Upper lobe of left lung (tissue), 6 donors: ENCODE measurements around the gene MBNL2. TPM values are rescaled to one million over a fixed set of nuclear protein-coding genes. Genes with fewer than 3 reads are reported as not detected.

Source experiments
- ATAC-seq, 2 donors: fragments of 200-7000 bp; cut with Tn5 transposase; one replicate each; pipeline ENCODE4 v1.9.1; 2022; ENCODE audit warnings: mild to moderate bottlenecking in 2 of 2, moderate library complexity in 2 of 2; ENCODE audit not compliant: low FRiP score in 2 of 2
- DNase-seq, 2 donors: peaks; one replicate each; pipeline ENCODE4 v3.0.0-alpha.2; 2019 to 2020
- H3K27ac ChIP-seq, 4 donors: fragments of 200-600 bp; sonication (generic); one replicate each; pipeline ENCODE4 v1.5.1; 2016 to 2019
- H3K27me3 ChIP-seq, 4 donors: fragments of 200-600 bp; sonication (generic); one replicate each; pipeline ENCODE4 v1.5.1; 2017 to 2019
- H3K36me3 ChIP-seq, 4 donors: fragments of 200-600 bp; sonication (generic); one replicate each; pipeline ENCODE4 v1.5.1; 2016 to 2019
- H3K4me1 ChIP-seq, 4 donors: fragments of 200-600 bp; sonication (generic); one replicate each; pipeline ENCODE4 v1.5.1; 2018 to 2019
- H3K4me3 ChIP-seq, 4 donors: fragments of 200-600 bp; sonication (generic); one replicate each; pipeline ENCODE4 v1.5.1; 2017 to 2019; ENCODE audit warnings: mild to moderate bottlenecking in 2 of 4, moderate library complexity in 1 of 4
- H3K9me3 ChIP-seq, 4 donors: fragments of 200-600 bp; sonication (generic); one replicate each; pipeline ENCODE4 v1.5.1; 2018 to 2019
- CTCF ChIP-seq, 6 experiments: fragments of 450-650 bp in 4 of 6; fragments of 200-600 bp in 2 of 6; sonication (generic) in 2 of 6; IDR thresholded peaks; one replicate each; pipeline ENCODE4 v1.5.1; 2016 to 2019; ENCODE audit warnings: antibody characterized with exemption in 6 of 6
- EP300 ChIP-seq, 4 donors: sonication (generic); formaldehyde crosslinking; IDR thresholded peaks; one replicate each; pipeline ENCODE4 v1.5.1; 2017; ENCODE audit warnings: antibody characterized with exemption in 4 of 4, control low read depth in 2 of 4
- POLR2A ChIP-seq, 4 donors: fragments of 450-650 bp; IDR thresholded peaks; one replicate each; pipeline ENCODE4 v1.5.1; 2016 to 2017; ENCODE audit warnings: antibody characterized with exemption in 4 of 4, mild to moderate bottlenecking in 2 of 4
- POLR2AphosphoS5 ChIP-seq, 2 donors: sonication (generic); formaldehyde crosslinking; IDR thresholded peaks; one replicate each; pipeline ENCODE4 v1.5.1; 2017; ENCODE audit warnings: antibody characterized with exemption in 2 of 2
- WGBS, 2 donors: methylation state at CpG; one replicate each; pipeline ENCODE4 v1.1.5; 2017 to 2018; 5-methylcytosine and 5-hydroxymethylcytosine counted together
- total RNA-seq, 6 donors: library from RNA; depleted of rRNA in 4 of 6; stranded (reverse); fragments of >200 nt in 4 of 6; gene quantifications; one replicate each; pipeline versions ENCODE4 v1.1.0 to v1.2.1, GENCODE V29; 2016 to 2021
- donor health status: DM: no; HTN: no; CAD: no; lungs with moderate emphysema.
- donor health status: DM: no; HTN: yes; CAD: no; lungs with severe emphysema.

MBNL2 gene
- total RNA-seq, 6 donors from 2014 or later: 40.9 to 78.4 (median 51.3) TPM

DNA sequence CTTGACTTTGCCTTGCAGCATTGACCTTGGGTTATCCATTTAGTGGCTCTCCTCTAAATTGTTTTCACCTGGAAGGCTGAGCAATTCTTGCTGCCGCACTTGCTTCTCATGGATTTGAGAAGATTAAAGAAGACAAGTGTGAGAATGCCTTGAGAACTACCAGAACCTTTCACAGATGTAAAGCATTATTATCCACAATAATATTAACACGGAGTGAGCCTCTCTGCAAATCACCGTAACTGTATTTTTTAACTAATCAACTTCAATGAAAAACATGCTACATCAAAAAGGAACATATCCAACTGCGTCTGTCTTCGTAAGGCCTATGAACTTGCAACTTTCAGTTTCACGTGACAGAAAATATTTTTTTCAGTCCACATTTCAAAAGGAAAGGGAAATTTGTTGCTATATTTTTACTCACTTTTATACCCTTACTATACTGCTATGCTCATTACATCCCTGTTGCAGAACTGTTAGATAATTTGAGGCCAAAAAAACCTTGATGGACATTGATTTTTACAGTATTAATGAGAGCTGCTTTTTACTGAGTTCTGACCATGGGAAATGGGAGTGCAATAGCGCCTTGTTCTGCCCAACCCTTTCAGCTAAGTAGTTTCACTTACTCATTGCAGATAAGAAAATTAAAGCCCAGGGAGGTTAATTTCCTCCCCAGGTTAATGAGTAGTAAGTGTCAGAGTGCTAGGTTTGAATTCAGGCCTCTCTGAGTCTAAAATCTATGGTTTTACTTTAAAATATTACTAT is 118.0 kb downstream of the MBNL2 start:
- H3K27ac ChIP-seq: peak overlapping the region; percentile 27 to 65 (median 56)
- no peak for ATAC-seq
- WGBS, 2 donors: 78 to 81% methylated on average over 7 of the region's 7 CpGs

DNA sequence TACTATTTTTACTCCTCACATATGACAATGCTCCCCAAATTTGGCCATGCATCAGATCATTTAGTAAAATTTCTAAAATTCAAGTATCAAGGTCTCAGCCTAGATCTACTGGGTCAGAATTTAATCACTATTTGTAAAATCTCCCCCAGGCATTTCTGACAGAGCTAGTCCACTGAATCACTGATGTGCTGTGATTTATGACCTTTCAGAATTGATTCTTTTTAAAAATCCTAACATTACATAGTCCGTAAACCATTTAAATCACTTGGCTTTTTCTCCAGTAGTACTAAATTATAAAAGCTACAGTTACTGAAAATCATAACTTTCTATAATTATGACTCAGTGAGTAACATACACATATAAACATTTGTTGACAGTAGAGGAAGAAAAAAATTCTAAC is 119.0 kb downstream of the MBNL2 start:
- TF ChIP-seq POLR2A (IDR thresholded peaks at IDR 0.05) (no peak), POLR2AphosphoS5 (IDR thresholded peaks at IDR 0.05) (no peak), EP300 (IDR thresholded peaks at IDR 0.05) (no peak), CTCF (IDR thresholded peaks at IDR 0.05) (no peak)
- ATAC-seq: no peak
- Histone ChIP-seq H3K4me1 (peaks cover 4 to 16% (median 12%) of the 10 kb centered on the region in 4 donors), H3K9me3 (no peaks in the 10 kb centered on the region), H3K27ac (peak overlapping the region in 2 of 4 donors; percentile 18 to 20), H3K27me3 (no peaks in the 10 kb centered on the region), H3K4me3 (no peak overlapping the region), H3K36me3 (peaks cover 0 to 15% (median 2%) of the 10 kb centered on the region in 4 donors)
- no peak for DNase-seq
- WGBS, 2 donors: 89 to 90% methylated on average over 1 of the region's 1 CpG

More for the DNA sequence above, 118.0 kb downstream of the MBNL2 start:
- Histone ChIP-seq H3K4me3 (no peak overlapping the region), H3K27me3 (no peaks in the 10 kb centered on the region), H3K9me3 (no peaks in the 10 kb centered on the region), H3K36me3 (peaks cover 0 to 15% (median 2%) of the 10 kb centered on the region in 4 donors), H3K4me1 (peaks cover 4 to 19% (median 15%) of the 10 kb centered on the region in 4 donors)
- TF ChIP-seq EP300 (IDR thresholded peaks at IDR 0.05) (no peak), CTCF (IDR thresholded peaks at IDR 0.05) (no peak), POLR2AphosphoS5 (IDR thresholded peaks at IDR 0.05) (no peak), POLR2A (IDR thresholded peaks at IDR 0.05) (no peak)
- DNase-seq: no peak

DNA sequence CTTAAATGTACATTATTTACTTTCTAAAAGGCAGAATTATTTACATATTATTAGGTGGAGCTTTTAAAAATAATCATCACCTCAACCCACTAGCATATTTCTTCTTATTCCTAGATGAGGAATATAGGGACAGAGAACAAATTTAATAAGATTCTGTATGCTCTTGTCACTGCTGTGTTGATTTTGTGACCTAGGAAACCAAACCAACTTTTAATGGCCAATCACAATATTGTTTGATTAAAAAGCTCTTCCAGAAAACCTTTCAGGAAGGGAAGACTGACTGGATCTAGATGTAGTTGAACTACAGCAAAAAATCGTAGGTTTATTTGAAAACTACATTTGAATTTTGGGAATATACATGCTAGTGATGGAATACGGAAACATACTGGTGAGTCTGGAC is 120.0 kb downstream of the MBNL2 start:
- peaks cover 6 to 16% (median 8%) of the 10 kb centered on the region in 4 donors for H3K36me3 ChIP-seq
- no peak for TF ChIP-seq POLR2A (IDR thresholded peaks at IDR 0.05)
- no peak for TF ChIP-seq POLR2AphosphoS5 (IDR thresholded peaks at IDR 0.05)
- H3K4me3 ChIP-seq: no peak overlapping the region
- WGBS, 2 donors: 76 to 85% methylated on average over 2 of the region's 2 CpGs
- H3K27ac ChIP-seq: peak overlapping the region in 2 of 4 donors; percentile 18 to 51
- ATAC-seq: no peak
- no peaks in the 10 kb centered on the region for H3K27me3 ChIP-seq
- H3K4me1 ChIP-seq: peaks cover 4 to 16% (median 12%) of the 10 kb centered on the region in 4 donors
- no peaks in the 10 kb centered on the region for H3K9me3 ChIP-seq
- DNase-seq: no peak

GRCh38 chr13:97342936-97343335 is 120.8 kb downstream of the MBNL2 start:
- DNase-seq: no peak
- Histone ChIP-seq H3K36me3 (peaks cover 8 to 21% (median 13%) of the 10 kb centered on the region in 4 donors), H3K27me3 (no peaks in the 10 kb centered on the region), H3K27ac (peak overlapping the region in 2 of 4 donors; percentile 18 to 51), H3K9me3 (no peaks in the 10 kb centered on the region), H3K4me1 (peaks cover 4 to 16% (median 12%) of the 10 kb centered on the region in 4 donors), H3K4me3 (no peak overlapping the region)
- TF ChIP-seq EP300 (IDR thresholded peaks at IDR 0.05) (no peak), POLR2AphosphoS5 (IDR thresholded peaks at IDR 0.05) (no peak), POLR2A (IDR thresholded peaks at IDR 0.05) (no peak), CTCF (IDR thresholded peaks at IDR 0.05) (no peak)
- no peak for ATAC-seq
- WGBS, 2 donors: 74 to 84% methylated on average over 8 of the region's 8 CpGs

DNA sequence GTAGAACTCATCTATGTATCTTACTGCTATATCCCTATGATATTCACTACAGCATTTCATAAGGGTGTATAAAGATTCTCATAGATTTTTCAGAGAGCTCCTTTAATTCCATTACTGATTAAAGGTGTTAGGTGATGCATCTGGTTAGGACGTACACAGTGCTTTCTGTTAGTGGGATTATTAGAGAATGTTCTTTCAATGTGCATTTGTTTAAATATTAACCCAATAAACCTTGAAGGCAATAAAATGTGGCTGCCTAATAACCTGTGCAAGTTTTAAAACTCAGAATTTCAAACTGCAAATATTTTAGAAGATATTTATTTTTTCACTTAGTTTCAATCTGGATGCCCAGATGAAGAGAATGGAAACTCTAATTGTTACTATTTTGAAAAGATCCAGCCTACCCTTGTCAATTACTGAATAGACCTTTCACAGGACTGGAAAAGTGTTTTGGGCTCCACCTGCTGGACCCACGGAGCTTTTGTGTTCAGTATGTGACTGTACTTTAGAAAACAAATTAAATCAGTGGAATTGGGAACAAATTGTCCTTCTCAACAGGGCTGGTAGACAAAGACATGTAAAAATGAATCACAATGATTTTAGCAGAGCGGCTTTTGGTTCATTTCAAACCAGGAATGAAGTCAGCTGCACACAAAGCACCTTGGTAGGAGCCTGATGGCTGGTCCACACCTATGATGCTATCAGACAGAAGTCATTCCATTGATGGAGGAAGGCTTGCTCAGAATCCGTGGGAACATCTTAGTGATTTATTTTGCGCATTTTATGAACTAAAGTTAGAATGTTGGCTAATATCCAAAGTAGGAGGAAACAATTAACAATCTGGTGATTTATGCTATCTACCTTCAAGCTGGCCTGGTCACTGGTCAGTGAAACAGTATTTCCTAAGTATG is 122.4 kb downstream of the MBNL2 start:
- peaks cover 4 to 16% (median 9%) of the 10 kb centered on the region in 4 donors for H3K4me1 ChIP-seq
- no peaks in the 10 kb centered on the region for H3K9me3 ChIP-seq
- TF ChIP-seq CTCF (IDR thresholded peaks at IDR 0.05): peak; percentile 41 to 66 (median 54)
- TF ChIP-seq EP300 (IDR thresholded peaks at IDR 0.05): no peak
- TF ChIP-seq POLR2AphosphoS5 (IDR thresholded peaks at IDR 0.05): no peak
- peak in 1 of 2 donors; percentile 49 for DNase-seq
- H3K27me3 ChIP-seq: no peaks in the 10 kb centered on the region
- peaks cover 8 to 37% (median 16%) of the 10 kb centered on the region in 4 donors for H3K36me3 ChIP-seq
- H3K27ac ChIP-seq: peak overlapping the region in 2 of 4 donors; percentile 29 to 51
- WGBS, 2 donors: 48 to 52% methylated on average over 5 of the region's 5 CpGs
- H3K4me3 ChIP-seq: no peak overlapping the region
- ATAC-seq: peak; percentile 67 to 81
